GM19452 (cell line): ENCODE measurements around the gene DIAPH3.
"Not testable (repeated sequence)": the region's sequence is repeated elsewhere in the genome, so short reads cannot be mapped to it uniquely, and the experiment has no call there.

Experiments
- ATAC-seq: cut with Tn5 transposase; IDR thresholded peaks from one replicate; pipeline ENCODE4 v1.9.1; 2021; ENCODE audit not compliant: unreplicated experiment

Gene DIAPH3

GRCh38 chr13:60095300-60095699 lies 68.4 kb downstream of the DIAPH3 start:
- no peak for ATAC-seq

DNA sequence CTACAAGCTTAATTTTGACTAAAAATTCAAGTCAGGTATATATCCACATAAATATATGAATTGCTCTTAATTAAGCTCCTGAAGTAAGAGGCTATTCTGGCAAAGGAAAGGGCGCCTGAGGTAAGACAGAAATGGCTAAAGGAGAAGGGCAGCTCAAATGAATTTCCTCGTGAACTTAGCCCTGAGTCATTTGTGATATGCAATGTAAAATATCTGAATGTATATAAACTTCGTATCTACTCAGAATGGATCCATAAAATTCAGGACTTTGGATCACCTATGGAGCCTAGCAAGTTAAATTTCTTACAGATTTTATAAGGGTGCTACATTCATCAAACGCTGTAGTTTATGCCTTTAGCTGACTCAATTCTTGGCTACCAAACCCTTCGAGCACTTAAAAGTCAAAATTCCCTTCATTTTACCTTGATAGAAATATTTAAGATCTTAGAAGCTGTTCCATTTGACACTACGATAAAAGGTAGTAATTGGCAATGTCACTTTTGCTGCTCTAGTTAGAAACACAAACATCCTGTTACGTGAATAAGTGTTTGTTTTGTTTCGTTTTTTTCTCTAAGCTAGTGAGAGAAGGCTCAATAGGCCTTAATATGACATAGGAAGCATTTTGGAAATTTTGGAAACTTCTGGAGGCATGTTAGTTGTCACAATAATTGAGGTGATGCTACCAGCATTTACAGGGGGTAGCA lies 69.2 kb downstream of the DIAPH3 start:
- no peak for ATAC-seq

DNA sequence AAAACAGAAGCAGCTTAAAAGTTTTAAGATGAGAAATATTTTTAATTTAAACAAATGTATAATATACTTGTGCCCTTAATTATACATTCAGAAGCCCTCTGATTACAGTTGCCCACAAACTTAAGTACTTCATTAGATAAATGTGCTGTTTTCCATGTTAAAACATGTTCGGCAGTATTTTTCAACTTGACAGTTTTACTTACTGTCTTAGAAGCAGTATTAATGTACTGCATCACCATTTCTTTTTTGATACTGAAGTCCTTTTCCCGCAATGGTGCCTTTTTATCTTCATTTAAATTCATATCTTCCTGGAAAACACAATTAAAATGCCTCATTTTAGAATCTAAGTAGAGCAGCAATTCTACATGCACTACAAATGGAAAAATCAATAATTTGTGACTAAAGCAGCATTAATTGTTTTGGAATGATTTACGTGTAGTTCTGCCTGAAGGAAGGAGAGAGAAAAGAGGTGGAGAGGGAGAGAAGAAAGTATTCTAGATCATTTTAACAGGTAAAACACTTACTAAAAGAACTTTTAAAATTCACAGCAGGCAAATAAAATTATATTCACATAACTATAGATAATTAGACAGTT lies 70.2 kb downstream of the DIAPH3 start:
- ATAC-seq, result no peak

DNA sequence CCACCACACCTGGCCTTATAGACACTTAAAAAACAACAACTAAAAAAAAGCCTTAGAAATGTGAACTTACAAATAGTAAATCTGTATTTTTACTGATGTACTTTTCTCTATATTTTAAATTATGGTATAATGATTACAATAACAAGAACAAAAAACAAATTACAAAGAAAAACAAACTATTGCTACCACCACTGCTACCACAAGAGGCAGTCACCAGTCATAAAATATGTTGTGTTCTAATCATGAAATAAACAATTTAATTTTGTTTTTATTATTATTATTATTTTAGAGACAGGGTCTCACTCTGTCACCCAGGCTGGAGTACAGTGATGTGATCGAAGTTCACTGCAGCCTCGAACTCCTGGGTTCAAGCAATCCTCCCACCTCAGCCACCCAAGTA lies 72.2 kb downstream of the DIAPH3 start:
- ATAC-seq, result no peak

DNA sequence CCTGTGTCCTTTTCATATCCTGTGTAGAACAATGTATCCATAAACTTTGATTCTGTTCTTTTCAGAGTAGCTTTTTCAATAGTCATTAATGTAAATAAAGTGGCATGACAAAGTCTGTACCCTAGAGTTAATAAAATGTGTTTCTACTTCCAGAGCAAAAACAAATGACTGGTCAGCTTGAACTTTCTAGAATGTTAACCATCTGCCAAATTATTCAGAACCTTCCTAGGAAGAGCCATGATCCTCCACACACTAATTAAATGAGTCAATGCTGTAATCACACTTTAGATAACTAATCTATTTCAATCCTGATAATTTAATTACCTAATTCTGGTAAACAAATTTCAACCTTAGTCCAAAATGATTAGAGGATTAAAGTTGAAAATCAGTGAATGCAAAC lies 73.2 kb downstream of the DIAPH3 start:
- no peak for ATAC-seq

GRCh38 chr13:60083780-60084179 lies 79.9 kb downstream of the DIAPH3 start:
- not testable (repeated sequence) for ATAC-seq

GRCh38 chr13:60080850-60081249 lies 82.9 kb downstream of the DIAPH3 start:
- ATAC-seq, result no peak

- ATAC-seq, result no peak
Observed at GRCh38 chr13:60078226-60078625, 85.5 kb downstream of the DIAPH3 start.

- no peak for ATAC-seq
Observed at GRCh38 chr13:60075850-60076249, 87.9 kb downstream of the DIAPH3 start.

DNA sequence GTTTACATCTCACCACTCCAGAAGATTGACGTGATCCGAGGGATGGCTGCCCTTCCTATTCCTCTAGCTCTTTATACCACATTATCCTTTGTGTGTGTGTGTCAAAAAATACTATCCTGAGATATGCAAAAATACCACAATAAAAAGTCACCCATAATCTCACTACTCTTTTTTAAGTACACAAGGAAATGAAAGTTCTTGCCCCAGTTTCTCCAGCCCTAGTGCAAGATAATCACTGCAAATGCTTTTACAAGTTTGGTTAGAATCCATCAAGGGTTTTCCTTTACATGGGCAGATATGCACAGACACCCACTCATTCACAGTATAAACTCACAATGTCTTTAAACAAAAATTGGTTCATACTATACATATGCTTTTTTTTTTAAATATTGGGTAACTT lies 89.3 kb downstream of the DIAPH3 start:
- ATAC-seq, result no peak

- no peak for ATAC-seq
Observed at GRCh38 chr13:60066226-60066625, 97.5 kb downstream of the DIAPH3 start.

DNA sequence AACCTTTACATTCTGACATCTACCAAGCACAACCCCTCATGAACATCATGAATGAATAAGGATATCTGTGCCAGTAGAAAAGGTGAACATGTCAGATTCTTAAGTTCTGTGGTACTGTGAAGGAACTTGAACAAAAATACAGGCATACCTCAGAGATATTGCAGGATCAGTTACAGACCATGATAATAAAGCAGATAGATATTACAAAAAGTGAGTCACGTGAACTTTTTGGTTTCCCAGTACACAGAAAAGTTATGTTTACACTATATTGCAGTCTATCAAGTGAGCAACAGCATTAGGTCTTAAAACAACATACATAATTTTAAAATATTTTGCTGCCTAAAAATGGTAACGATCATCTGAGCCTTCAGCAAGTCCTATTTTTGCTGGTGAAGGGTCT lies 101.2 kb downstream of the DIAPH3 start:
- no peak for ATAC-seq

DNA sequence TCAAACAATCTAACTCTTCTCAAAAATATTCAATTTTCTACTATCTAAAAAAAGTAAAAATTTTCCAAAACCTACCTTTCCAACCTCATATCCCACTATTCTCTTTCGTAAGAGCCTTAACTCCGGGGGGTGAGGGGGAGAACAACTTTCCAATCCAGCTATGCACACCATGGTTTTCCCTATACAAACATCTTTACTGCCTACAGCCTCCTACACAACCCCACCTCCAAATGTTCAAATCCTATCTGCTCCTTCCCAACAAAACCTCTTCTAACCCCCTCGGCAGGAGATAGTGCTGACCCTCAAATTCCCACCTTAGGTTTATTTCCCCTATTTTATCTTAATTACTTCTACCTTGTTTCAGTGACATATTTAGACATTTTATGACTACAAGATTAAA lies 102.0 kb downstream of the DIAPH3 start:
- ATAC-seq, result no peak

DNA sequence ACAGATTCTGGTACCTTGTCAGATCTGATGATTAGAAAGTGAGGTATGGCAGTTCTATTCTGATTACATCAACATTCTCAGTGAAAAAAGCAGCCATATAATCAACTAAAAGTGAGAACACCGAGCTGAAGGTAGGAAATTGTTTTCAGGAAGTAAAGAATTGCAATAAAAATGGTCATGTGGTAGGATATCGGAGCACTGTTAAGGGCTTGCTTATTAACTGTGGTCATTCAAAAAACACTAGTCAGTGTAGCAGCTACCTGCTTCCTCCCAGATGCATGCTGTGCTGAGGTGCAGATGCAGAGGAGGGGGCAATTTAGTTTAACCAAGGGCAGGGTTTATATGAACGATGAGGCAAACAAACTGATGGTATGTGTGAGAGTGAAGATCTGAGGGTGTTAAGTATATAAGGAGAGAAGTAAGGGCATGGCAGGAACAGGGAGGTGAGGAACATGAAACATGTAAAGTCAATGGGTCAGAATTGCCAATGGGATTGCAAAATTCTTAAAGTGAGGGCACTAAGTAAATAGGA lies 111.9 kb downstream of the DIAPH3 start:
- ATAC-seq, result no peak

DNA sequence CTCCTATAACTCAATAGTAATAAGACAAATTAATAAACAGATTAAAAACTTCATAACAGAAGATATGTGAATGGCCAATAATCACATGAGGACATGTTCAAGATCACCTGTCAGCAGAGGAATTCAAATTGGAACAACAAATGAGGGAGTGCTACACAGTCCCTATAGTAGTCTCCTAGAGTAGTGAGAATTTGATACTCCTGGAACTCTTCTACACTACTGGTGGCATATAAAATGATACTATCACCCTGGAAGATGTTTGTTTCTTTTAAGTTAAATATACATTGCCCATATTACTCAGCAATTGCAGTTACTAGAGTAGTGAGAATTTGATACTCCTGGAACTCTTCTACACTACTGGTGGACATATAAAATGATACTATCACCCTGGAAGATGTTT lies 115.4 kb downstream of the DIAPH3 start:
- ATAC-seq, result not testable (repeated sequence)

- ATAC-seq, result no peak
Observed at GRCh38 chr13:60047918-60048317, 115.8 kb downstream of the DIAPH3 start.

- ATAC-seq, result no peak
Observed at GRCh38 chr13:60044321-60044720, 119.4 kb downstream of the DIAPH3 start.

- ATAC-seq, result no peak
Observed at GRCh38 chr13:60043262-60043661, 120.5 kb downstream of the DIAPH3 start.

DNA sequence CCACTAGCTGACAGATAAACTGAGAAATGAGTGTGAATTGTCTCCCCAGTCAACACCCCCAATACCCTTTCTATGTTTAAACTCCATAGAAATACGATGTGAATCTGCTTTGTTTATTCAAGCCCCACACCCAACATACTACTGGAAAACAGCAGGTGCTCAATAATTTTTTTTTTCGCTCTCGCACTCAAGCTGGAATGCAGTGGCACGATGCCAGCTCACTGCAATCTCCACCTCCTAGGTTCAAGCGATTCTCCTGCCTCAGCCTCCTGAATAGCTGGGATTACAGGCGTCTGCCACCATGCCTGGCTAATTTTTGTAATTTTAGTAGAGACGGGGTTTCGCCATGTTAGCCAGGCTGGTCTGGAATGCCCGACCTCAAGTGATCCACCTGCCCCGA lies 123.1 kb downstream of the DIAPH3 start:
- ATAC-seq, result not testable (repeated sequence)

- ATAC-seq, result no peak
Observed at GRCh38 chr13:60035874-60036273, 127.9 kb downstream of the DIAPH3 start.

- ATAC-seq, result no peak
Observed at GRCh38 chr13:60032851-60033250, 130.9 kb downstream of the DIAPH3 start.

GRCh38 chr13:60028021-60028420 lies 135.7 kb downstream of the DIAPH3 start:
- no peak for ATAC-seq

- ATAC-seq, result no peak
Observed at GRCh38 chr13:60026286-60026685, 137.4 kb downstream of the DIAPH3 start.
